Caco-2 (cell line): ENCODE data around the gene ADCY10. TPM values are rescaled to one million over a fixed set of nuclear protein-coding genes. Genes with fewer than 3 reads are reported as not detected.

Experiments used
- BruUV-seq: library from RNA; stranded (reverse); fragments of 400-500 nt; replicated peaks from 2 replicates; lab custom pipeline; 2021; lab: Mats Ljungman, UMichigan
- CTCF ChIA-PET: fragments of 300-600 bp; sonication (Branson Sonifier 250); formaldehyde crosslinking; loops from one replicate; lab custom pipeline; 2022; ENCODE audit warnings: antibody characterized with exemption; lab: Charles Lee
- POLR2A ChIA-PET: fragments of 300-600 bp; sonication (Branson Sonifier 250); formaldehyde crosslinking; loops from one replicate; lab custom pipeline; 2022; ENCODE audit warnings: antibody characterized with exemption; lab: Charles Lee
- DNase-seq, 2 experiments: peaks; one replicate each; pipeline versions ENCODE4 v3.0.0 to v3.0.0-alpha.2; 2020 to 2022
- H3K27me3 ChIP-seq: replicated peaks from 2 replicates; pipeline ENCODE4 v1.6.0; 2011; ENCODE audit warnings: low read length; ENCODE audit not compliant: control insufficient read depth, insufficient read depth
- H3K36me3 ChIP-seq: 2 replicates; pipeline ENCODE4 v1.5.1; 2011; ENCODE audit warnings: low read length; ENCODE audit not compliant: control insufficient read depth, insufficient read depth
- H3K4me1 ChIP-seq: fragments of 250-450 bp; sonication (Bioruptor Pico); 2 replicates; pipeline ENCODE4 v1.5.1; 2020; ENCODE audit warnings: mild to moderate bottlenecking
- H3K4me3 ChIP-seq: 2 replicates; pipeline ENCODE4 v1.5.1; 2011; ENCODE audit warnings: low read depth, mild to moderate bottlenecking, control low read depth, low read length
- H3K9me3 ChIP-seq: fragments of 250-450 bp; sonication (Bioruptor Pico); 2 replicates; pipeline ENCODE4 v1.5.1; 2020; ENCODE audit warnings: mild to moderate bottlenecking, moderate library complexity
- H3K27ac Mint-ChIP-seq: one replicate; pipeline ENCODE4 v1.8.0; 2022; ENCODE audit warnings: mixed read lengths; ENCODE audit not compliant: unreplicated experiment
- H3K27me3 Mint-ChIP-seq: one replicate; pipeline ENCODE4 v1.8.0; 2022; ENCODE audit warnings: mixed read lengths; ENCODE audit not compliant: insufficient read depth, unreplicated experiment
- H3K36me3 Mint-ChIP-seq: one replicate; pipeline ENCODE4 v1.8.0; 2022; ENCODE audit warnings: mild to moderate bottlenecking, mixed read lengths; ENCODE audit not compliant: insufficient read depth, unreplicated experiment
- H3K4me1 Mint-ChIP-seq: one replicate; pipeline ENCODE4 v1.8.0; 2022; ENCODE audit warnings: low read depth, mixed read lengths; ENCODE audit not compliant: unreplicated experiment
- H3K4me3 Mint-ChIP-seq: one replicate; pipeline ENCODE4 v1.8.0; 2022; ENCODE audit warnings: mild to moderate bottlenecking, moderate library complexity, mixed read lengths; ENCODE audit not compliant: unreplicated experiment
- H3K9me3 Mint-ChIP-seq: one replicate; pipeline ENCODE4 v1.8.0; 2022; ENCODE audit warnings: mixed read lengths; ENCODE audit not compliant: unreplicated experiment
- CTCF ChIP-seq, 2 experiments: fragments of 200-600 bp in 1 of 2; IDR thresholded peaks; 1 replicate in 1 of 2; 2 replicates in 1 of 2; pipeline versions ENCODE4 v1.5.1 to v1.8.0; 2011 to 2022; ENCODE audit warnings: antibody characterized with exemption in 1 of 2, control low read depth in 1 of 2, inconsistent platforms in 1 of 2, low read depth in 1 of 2, low read length in 1 of 2, mild to moderate bottlenecking in 1 of 2, moderate library complexity in 1 of 2; ENCODE audit not compliant: insufficient read depth in 1 of 2, severe bottlenecking in 1 of 2, unreplicated experiment in 1 of 2
- intact Hi-C: fragments of 100-400 bp; cut with micrococcal nuclease; formaldehyde crosslinking; loops from one replicate; pipeline ENCODE4 v1.10.0; 2022; ENCODE audit not compliant: unreplicated experiment
- total RNA-seq: library from RNA; stranded (reverse); gene quantifications from 2 replicates; pipeline ENCODE4 v1.2.3, GENCODE V29; 2022

Gene ADCY10
- total RNA-seq, 1 experiment from 2014 or later = 1.7 TPM

- TF ChIP-seq CTCF (IDR thresholded peaks at IDR 0.05; ENCODE audit: insufficient read depth in 1 of 2, low read depth in 1 of 2, low read length in 1 of 2, severe bottlenecking in 1 of 2, unreplicated experiment in 1 of 2) = no peak
- BruUV-seq = no TSS peak
- intact Hi-C loops = no loop called here
- peak; percentile 30 to 56 for DNase-seq
- Histone ChIP-seq H3K4me1 (peaks cover 47% of the 10 kb centered on the region), H3K4me3 (no peak overlapping the region), H3K36me3 (peaks cover 4% of the 10 kb centered on the region), H3K9me3 (no peaks in the 10 kb centered on the region), H3K27me3 (no peaks in the 10 kb centered on the region)
- H3K9me3 Mint-ChIP-seq = no peaks in the 10 kb centered on the region
- ChIA-PET POLR2A (no interaction called here), CTCF (interaction anchor here (0.7 to 0.8 kb wide), 2 partner anchors 81 to 162 kb away, joined by 3 to 5 read pairs; no protein-coding TSS in a partner anchor)
- H3K4me1 Mint-ChIP-seq = peaks cover 42% of the 10 kb centered on the region
- peak overlapping the region; percentile 46 for H3K27ac Mint-ChIP-seq
- peak overlapping the region; percentile 14 for H3K4me3 Mint-ChIP-seq
- no peaks in the 10 kb centered on the region for H3K27me3 Mint-ChIP-seq
- peaks cover 84% of the 10 kb centered on the region for H3K36me3 Mint-ChIP-seq
These were observed 116.9 kb downstream of the ADCY10 start for GRCh38 chr1:167797015-167797414.

- Mint-ChIP-seq H3K36me3 (peaks cover 87% of the 10 kb centered on the region), H3K4me1 (peaks cover 37% of the 10 kb centered on the region), H3K27me3 (no peaks in the 10 kb centered on the region), H3K9me3 (no peaks in the 10 kb centered on the region), H3K27ac (peak overlapping the region; percentile 46), H3K4me3 (no peak overlapping the region)
- no TSS peak for BruUV-seq
- TF ChIP-seq CTCF (IDR thresholded peaks at IDR 0.05; ENCODE audit: insufficient read depth in 1 of 2, low read depth in 1 of 2, low read length in 1 of 2, severe bottlenecking in 1 of 2, unreplicated experiment in 1 of 2) = no peak
- intact Hi-C loops = no loop called here
- Histone ChIP-seq H3K4me1 (peaks cover 47% of the 10 kb centered on the region), H3K27me3 (no peaks in the 10 kb centered on the region), H3K36me3 (peaks cover 5% of the 10 kb centered on the region), H3K4me3 (no peak overlapping the region), H3K9me3 (no peaks in the 10 kb centered on the region)
- ChIA-PET CTCF (interaction anchor here (0.7 to 1.3 kb wide), 3 partner anchors 80 to 286 kb away, joined by 3 to 5 read pairs (median 4); no protein-coding TSS in a partner anchor), POLR2A (no interaction called here)
- DNase-seq = no peak
These were observed 117.9 kb downstream of the ADCY10 start for GRCh38 chr1:167795810-167796740.

- Mint-ChIP-seq H3K4me1 (peaks cover 28% of the 10 kb centered on the region), H3K36me3 (peaks cover 88% of the 10 kb centered on the region), H3K9me3 (no peaks in the 10 kb centered on the region), H3K27ac (peak overlapping the region; percentile 12), H3K27me3 (no peaks in the 10 kb centered on the region), H3K4me3 (no peak overlapping the region)
- Histone ChIP-seq H3K36me3 (peaks cover 7% of the 10 kb centered on the region), H3K9me3 (no peaks in the 10 kb centered on the region), H3K4me1 (peaks cover 32% of the 10 kb centered on the region), H3K27me3 (no peaks in the 10 kb centered on the region), H3K4me3 (no peak overlapping the region)
- CTCF ChIA-PET = no interaction called here
- no TSS peak for BruUV-seq
- TF ChIP-seq CTCF (IDR thresholded peaks at IDR 0.05; ENCODE audit: insufficient read depth in 1 of 2, low read depth in 1 of 2, low read length in 1 of 2, severe bottlenecking in 1 of 2, unreplicated experiment in 1 of 2) = no peak
- intact Hi-C loops = no loop called here
- POLR2A ChIA-PET = no interaction called here
- no peak for DNase-seq
These were observed 119.9 kb downstream of the ADCY10 start for GRCh38 chr1:167794043-167794442.
